HG02759 (cell line): ENCODE results near the gene AHI1.

Source experiments
- ATAC-seq: cut with Tn5 transposase; IDR thresholded peaks from one replicate; pipeline ENCODE4 v1.9.1; 2021; ENCODE audit warnings: mild to moderate bottlenecking, moderate library complexity; ENCODE audit not compliant: unreplicated experiment

The AHI1 gene

GRCh38 chr6:135243871-135244796 is 253.4 kb downstream of the AHI1 start:
- ATAC-seq = no peak

- ATAC-seq = no peak
These were observed 256.8 kb downstream of the AHI1 start for GRCh38 chr6:135240711-135241110.

GRCh38 chr6:135236732-135237131 is 260.8 kb downstream of the AHI1 start:
- ATAC-seq = no peak

GRCh38 chr6:135236319-135236718 is 261.2 kb downstream of the AHI1 start:
- no peak for ATAC-seq

GRCh38 chr6:135235716-135236115 is 261.8 kb downstream of the AHI1 start:
- no peak for ATAC-seq

- no peak for ATAC-seq
These were observed 263.1 kb downstream of the AHI1 start for GRCh38 chr6:135234492-135234780.

- ATAC-seq = peak; percentile 58
These were observed 263.7 kb downstream of the AHI1 start for GRCh38 chr6:135233686-135234491.
